Fibroblast of villous mesenchyme (primary cell): ENCODE data around the gene SPEM1. TPM values are rescaled to one million over a fixed set of nuclear protein-coding genes. Genes with fewer than 3 reads are reported as not detected.
A peak's percentile ranks its signal among the peaks of the same experiment; 100 is the strongest.

Source experiments
- DNase-seq: peaks from one replicate; pipeline ENCODE4 v3.0.0-alpha.2; 2010; ENCODE audit warnings: low read depth
- H3K4me3 ChIP-seq: 2 replicates; pipeline ENCODE4 v1.5.1; 2011; ENCODE audit warnings: low read depth, mild to moderate bottlenecking, low read length
- CTCF ChIP-seq: IDR thresholded peaks from 2 replicates; pipeline ENCODE4 v1.5.1; 2012; ENCODE audit warnings: low read depth, mild to moderate bottlenecking, low read length; ENCODE audit not compliant: insufficient read depth
- total RNA-seq: library from RNA; depleted of rRNA; stranded (reverse); fragments of >200 nt; gene quantifications from 2 replicates; pipeline ENCODE4 v1.2.3, GENCODE V29; 2012

Gene SPEM1
- total RNA-seq, 1 donor = not detected

GRCh38 chr17:7439462-7440112 lies 19.5 kb downstream of the SPEM1 start, which contains the start of gene FGF11:
Gene FGF11 (plus strand): TSS chr17:7439512. CDS start chr17:7439621, 109 bp downstream.
- DNase-seq = no peak
- no peak for TF ChIP-seq CTCF
- peak within 1 kb of the TSS; percentile 60 for H3K4me3 ChIP-seq

GRCh38 chr17:7440113-7440833 lies 20.1 kb downstream of the SPEM1 start:
- no peak for TF ChIP-seq CTCF
- H3K4me3 ChIP-seq = peak overlapping the region; percentile 60
- peak; percentile 47 for DNase-seq

GRCh38 chr17:7440834-7441195 lies 20.7 kb downstream of the SPEM1 start:
- TF ChIP-seq CTCF = no peak
- no peak overlapping the region for H3K4me3 ChIP-seq
- no peak for DNase-seq

GRCh38 chr17:7441266-7441665 lies 21.1 kb downstream of the SPEM1 start:
- H3K4me3 ChIP-seq = no peak overlapping the region
- no peak for TF ChIP-seq CTCF
- no peak for DNase-seq

GRCh38 chr17:7442142-7442541 lies 22.0 kb downstream of the SPEM1 start:
- no peak for TF ChIP-seq CTCF
- DNase-seq = no peak
- H3K4me3 ChIP-seq = no peak overlapping the region

- H3K4me3 ChIP-seq = no peak overlapping the region
- DNase-seq = no peak
- TF ChIP-seq CTCF = no peak
Observed at GRCh38 chr17:7443499-7444485, 23.7 kb downstream of the SPEM1 start.
